Heart right ventricle (tissue), 16 donors: ENCODE data around the gene PASK. TPM values are rescaled to one million over a fixed set of nuclear protein-coding genes. Genes with fewer than 3 reads are reported as not detected.
A peak's percentile ranks its signal among the peaks of the same experiment; 100 is the strongest.
"Not testable (repeated sequence)": the region's sequence is repeated elsewhere in the genome, so short reads cannot be mapped to it uniquely, and the experiment has no call there.

Experiments used
- ATAC-seq, 8 donors: fragments of 200-7000 bp; cut with Tn5 transposase; one replicate each; pipeline ENCODE4 v1.9.1; 2020; ENCODE audit warnings: mild to moderate bottlenecking in 8 of 8, moderate library complexity in 8 of 8, moderate number of reproducible peaks in 1 of 8
- DNase-seq, 2 donors: peaks; one replicate each; pipeline ENCODE4 v3.0.0-alpha.2; 2020
- H3K27ac ChIP-seq, 10 donors: fragments of 200-600 bp; sonication (generic) in 2 of 10; one replicate each; pipeline versions ENCODE4 v1.5.0 to v1.8.0; 2020 to 2022; ENCODE audit warnings: mild to moderate bottlenecking in 3 of 10
- H3K27me3 ChIP-seq, 7 donors: fragments of 200-600 bp; one replicate each; pipeline ENCODE4 v1.8.0; 2021 to 2022; ENCODE audit warnings: mild to moderate bottlenecking in 2 of 7
- H3K36me3 ChIP-seq, 9 donors: fragments of 200-600 bp; sonication (generic) in 1 of 9; one replicate each; pipeline versions ENCODE4 v1.5.0 to v1.8.0; 2020 to 2022; ENCODE audit warnings: mild to moderate bottlenecking in 2 of 9
- H3K4me1 ChIP-seq, 9 donors: fragments of 200-600 bp; sonication (generic) in 1 of 9; one replicate each; pipeline versions ENCODE4 v1.5.0 to v1.8.0; 2020 to 2022; ENCODE audit warnings: mild to moderate bottlenecking in 4 of 9
- H3K4me3 ChIP-seq, 10 donors: fragments of 200-600 bp; sonication (generic) in 2 of 10; one replicate each; pipeline versions ENCODE4 v1.5.0 to v1.8.0; 2020 to 2022; ENCODE audit warnings: mild to moderate bottlenecking in 7 of 10, moderate library complexity in 2 of 10
- H3K9me3 ChIP-seq, 11 donors: fragments of 200-600 bp in 10 of 11; sonication (generic) in 2 of 11; one replicate each; pipeline versions ENCODE4 v1.5.0 to v1.8.0; 2013 to 2022; ENCODE audit warnings: mild to moderate bottlenecking in 2 of 11, control low read depth in 1 of 11, moderate library complexity in 1 of 11
- CTCF ChIP-seq, 9 donors: fragments of 200-600 bp; sonication (generic) in 2 of 9; IDR thresholded peaks; one replicate each; pipeline versions ENCODE4 v1.5.0 to v1.8.0; 2021 to 2022; ENCODE audit warnings: antibody characterized with exemption in 9 of 9, mild to moderate bottlenecking in 5 of 9, moderate library complexity in 1 of 9
- WGBS, 2 donors: extraction: QIAGEN DNeasy Blood & Tissue Kit; methylation state at CpG; one replicate each; pipeline ENCODE4 v1.1.7; 2013; ENCODE audit warnings: inconsistent platforms in 1 of 2; 5-methylcytosine and 5-hydroxymethylcytosine counted together
- intact Hi-C, 10 donors: fragments of 100-400 bp; cut with DNase I; formaldehyde crosslinking; loops; one replicate each; pipeline versions ENCODE4 v1.11.1 to v1.14.2; 2022
- long read RNA-seq, 3 donors: library from polyadenylated mRNA; unstranded; transcript quantifications; one replicate each; pipeline ENCODE4 v2.0.0, GENCODE V29; 2020 to 2021
- polyA plus RNA-seq, 2 donors: library from polyadenylated mRNA; stranded (reverse); fragments of 200-250 nt; gene quantifications; one replicate each; pipeline ENCODE4 v1.2.3, GENCODE V29; 2013
- total RNA-seq, 10 donors: library from RNA; stranded (reverse); fragmentation: NEBNext Ultra II Directional in 3 of 10; extraction: Animal tissue kit (Norgen Biotek cat#: 25700) in 3 of 10; gene quantifications; one replicate each; pipeline versions ENCODE4 v1.2.1 to v1.2.4, GENCODE V29; 2021 to 2023
- donor health status: Arrhythmogenic right ventricular cardiomyopathy.
- donor health status: ischemic (EF 13 %, LVEDD 7.1; RV severe dilation, severe dysfunction).
- donor health status: healthy with polysubstance abuse.
- donor health status: DM: no; HTN: yes; CAD: no.
- donor health status: DM: no; HTN: no; CAD: no.
- donor health status: ischemic (EF 25% LVEDD 6.9; RV normal size, moderate dysfunction).
- donor health status: ischemic (EF 25% LVEDD 5.7; RV mildly dilated, moderate dysfunction).
- donor health status: healthy.
- donor health status: DM: yes; HTN: yes; CAD: no.
- donor health status: Ischemic cardiomyopathy.
- donor health status: ischemic (EF 35%, LVEDD 5.7; RV mildly dilated, moderate dysfunction).
- donor health status: nonischemic (EF 11% LVEDD 7.7; RV severe dilation, severe dysfunction).
- donor health status: DM: yes; HTN: yes; CAD: no.
- donor health status: PGD.
- donor health status: ischemic (EF 29% LVEDD 5.4; RV normal size, mild dysfunction).
- donor health status: nonischemic (EF 23%, LVEDD 6.1; RV moderate dilation, normal function).

PASK gene
- total RNA-seq, result 1 to 10 TPM; 1.0 to 4.5 (median 1.5) TPM
- polyA plus RNA-seq, result 1 to 10 TPM in 1 of 2 donors, under 1 TPM in 1; 0.93 to 2.5 TPM
- long read RNA-seq, donor 1, full-length matches to known transcripts, result 1 of 1 reads
- long read RNA-seq, donor 1, partial matches to known transcripts, result 0 of 1 reads
- long read RNA-seq, donor 1, other reads (novel, unspliced or antisense), result 0 of 1 reads
- long read RNA-seq, donor 2, partial matches to known transcripts, result 0 of 1 reads
- long read RNA-seq, donor 2, other reads (novel, unspliced or antisense), result 1 of 1 reads
- long read RNA-seq, donor 3, partial matches to known transcripts, result 0 of 1 reads
- long read RNA-seq, donor 3, other reads (novel, unspliced or antisense), result 1 of 1 reads

GRCh38 chr2:241148891-241149674 is at the start of gene PASK:
Gene PASK, minus strand, starts transcription at chr2:241149472. Its CDS starts 6,440 bp downstream, at chr2:241143032.
- DNase-seq (peak; percentile 91 to 96), ATAC-seq (peak; percentile 93 to 98 (median 96))
- intact Hi-C loops, result no loop called here
- WGBS, 2 donors, result 0 to 1% methylated on average over 88 of the region's 88 CpGs
- no peaks in the 10 kb centered on the region for H3K9me3 ChIP-seq
- peak within 1 kb of the TSS; percentile 63 to 100 (median 95) for H3K4me3 ChIP-seq
- peaks cover 0 to 14% (median 0%) of the 10 kb centered on the region in 9 donors for H3K36me3 ChIP-seq
- no peaks in the 10 kb centered on the region for H3K27me3 ChIP-seq
- peaks cover 2 to 24% (median 20%) of the 10 kb centered on the region in 9 donors for H3K4me1 ChIP-seq
- H3K27ac ChIP-seq, result peak within 1 kb of the TSS in 9 of 10 donors; percentile 70 to 94 (median 89)
- no peak for TF ChIP-seq CTCF (IDR thresholded peaks at IDR 0.05)

- Histone ChIP-seq H3K4me3 (no peak overlapping the region), H3K27ac (no peak overlapping the region), H3K4me1 (no peaks in the 10 kb centered on the region), H3K36me3 (no peaks in the 10 kb centered on the region), H3K27me3 (no peaks in the 10 kb centered on the region), H3K9me3 (no peaks in the 10 kb centered on the region)
- no peak for TF ChIP-seq CTCF (IDR thresholded peaks at IDR 0.05)
- intact Hi-C loops, result no loop called here
- DNase-seq, result no peak
- 79 to 81% methylated on average over 27 of the region's 27 CpGs for WGBS, 2 donors
- ATAC-seq, result no peak
Measured at GRCh38 chr2:241198381-241199279, 49.4 kb upstream of the PASK start.

- Histone ChIP-seq H3K4me3 (no peak overlapping the region), H3K27me3 (no peaks in the 10 kb centered on the region), H3K27ac (no peak overlapping the region), H3K9me3 (no peaks in the 10 kb centered on the region), H3K36me3 (no peaks in the 10 kb centered on the region), H3K4me1 (no peaks in the 10 kb centered on the region)
- ATAC-seq (no peak), DNase-seq (no peak)
- no peak for TF ChIP-seq CTCF (IDR thresholded peaks at IDR 0.05)
- intact Hi-C loops, result no loop called here
- WGBS, 2 donors, result 94% methylated on average over 6 of the region's 6 CpGs
Measured at GRCh38 chr2:241197947-241198346, 48.7 kb upstream of the PASK start.

GRCh38 chr2:241197246-241197645 is 48.0 kb upstream of the PASK start:
- DNase-seq, H3K4me3 ChIP-seq, H3K27ac ChIP-seq, ATAC-seq, intact Hi-C loops, H3K4me1 ChIP-seq, H3K27me3 ChIP-seq, H3K9me3 ChIP-seq, H3K36me3 ChIP-seq: not testable (repeated sequence)
- 95 to 96% methylated on average over 14 of the region's 14 CpGs for WGBS, 2 donors
